Neural crest cell (in vitro differentiated cells): ENCODE results near the gene VAMP4. TPM values are rescaled to one million over a fixed set of nuclear protein-coding genes. Genes with fewer than 3 reads are reported as not detected.

Experiments used
- DNase-seq: peaks from one replicate; pipeline ENCODE4 v3.0.0; 2021; ENCODE audit warnings: low read depth, mixed read lengths, low spot score
- H3K27ac Mint-ChIP-seq: one replicate; pipeline ENCODE4 v1.8.0; 2021; ENCODE audit warnings: mild to moderate bottlenecking, mixed read lengths; ENCODE audit not compliant: unreplicated experiment
- H3K27me3 Mint-ChIP-seq: 2 replicates; pipeline ENCODE4 v1.8.0; 2021; ENCODE audit warnings: low read depth, mild to moderate bottlenecking, mixed read lengths
- H3K36me3 Mint-ChIP-seq: 2 replicates; pipeline ENCODE4 v1.8.0; 2021; ENCODE audit warnings: low read depth, mild to moderate bottlenecking, mixed read lengths
- H3K4me1 Mint-ChIP-seq: 2 replicates; pipeline ENCODE4 v1.8.0; 2021; ENCODE audit warnings: mixed read lengths
- H3K4me3 Mint-ChIP-seq: one replicate; pipeline ENCODE4 v1.8.0; 2021; ENCODE audit warnings: mild to moderate bottlenecking, mixed read lengths
- H3K9me3 Mint-ChIP-seq: 2 replicates; pipeline ENCODE4 v1.8.0; 2021; ENCODE audit warnings: mixed read lengths
- CTCF ChIP-seq: fragments of 200-600 bp; sonication (generic); conservative IDR thresholded peaks from 2 replicates; pipeline ENCODE4 v1.5.0; 2021; ENCODE audit warnings: antibody characterized with exemption, mild to moderate bottlenecking
- total RNA-seq: library from RNA; stranded (reverse); gene quantifications from 2 replicates; pipeline ENCODE4 v1.2.1, GENCODE V29; 2021

Gene VAMP4
- total RNA-seq, 1 donor from 2014 or later = 10.3 TPM

- DNase-seq = peak; percentile 70
- Mint-ChIP-seq H3K9me3 (no peaks in the 10 kb centered on the region), H3K27me3 (no peaks in the 10 kb centered on the region), H3K27ac (peak overlapping the region; percentile 52), H3K4me3 (peak overlapping the region; percentile 35), H3K36me3 (no peaks in the 10 kb centered on the region), H3K4me1 (peaks cover 17% of the 10 kb centered on the region)
- peak; percentile 65 for TF ChIP-seq CTCF
Observed at GRCh38 chr1:171654942-171655745, 86.7 kb downstream of the VAMP4 start.

- Mint-ChIP-seq H3K4me1 (peaks cover 17% of the 10 kb centered on the region), H3K9me3 (no peaks in the 10 kb centered on the region), H3K4me3 (no peak overlapping the region), H3K27me3 (no peaks in the 10 kb centered on the region), H3K27ac (no peak overlapping the region), H3K36me3 (no peaks in the 10 kb centered on the region)
- TF ChIP-seq CTCF = no peak
- no peak for DNase-seq
Observed at GRCh38 chr1:171654201-171654941, 87.5 kb downstream of the VAMP4 start.

- Mint-ChIP-seq H3K27me3 (no peaks in the 10 kb centered on the region), H3K9me3 (no peaks in the 10 kb centered on the region), H3K27ac (no peak overlapping the region), H3K36me3 (no peaks in the 10 kb centered on the region), H3K4me3 (no peak overlapping the region), H3K4me1 (peaks cover 17% of the 10 kb centered on the region)
- TF ChIP-seq CTCF = no peak
- DNase-seq = no peak
Observed at GRCh38 chr1:171653796-171654195, 88.1 kb downstream of the VAMP4 start.

- peaks cover 17% of the 10 kb centered on the region for H3K4me1 Mint-ChIP-seq
- no peak for TF ChIP-seq CTCF
- no peak for DNase-seq
- no peak within 1 kb of the TSS for H3K27ac Mint-ChIP-seq
- H3K4me3 Mint-ChIP-seq = no peak within 1 kb of the TSS
- H3K36me3 Mint-ChIP-seq = no peaks in the 10 kb centered on the region
- H3K27me3 Mint-ChIP-seq = no peaks in the 10 kb centered on the region
- H3K9me3 Mint-ChIP-seq = no peaks in the 10 kb centered on the region
Observed at GRCh38 chr1:171652234-171652822, 89.5 kb downstream of the VAMP4 start, which contains the start of gene MYOC. MYOC (minus strand) TSS chr1:171652688; CDS start chr1:171652611, 77 bp downstream.

Other genes with a start within 250 kb of the VAMP4 start
- 0.14 and 0.21 TPM in 2 replicates for gene MYOCOS, start 119.8 kb downstream of the VAMP4 start, total RNA-seq
- not detected in 2 replicates for gene MYOC, start 89.4 kb downstream of the VAMP4 start, total RNA-seq
- 35.6 TPM in 2 replicates for gene METTL13, start 39.6 kb upstream of the VAMP4 start, total RNA-seq
- 3.5 and 3.9 TPM in 2 replicates for gene DNM3, start 99.4 kb upstream of the VAMP4 start, total RNA-seq